Activated CD8-positive, alpha-beta memory T cell treated with anti-CD3 and anti-CD28 coated beads for 24 hours (primary cell): ENCODE data around the gene FRAT1.

ENCODE experiments used
- DNase-seq: peaks from one replicate; pipeline ENCODE4 v3.0.0-alpha.2; 2020

The FRAT1 gene

GRCh38 chr10:97307866-97308780 lies 10.9 kb upstream of the FRAT1 start:
- DNase-seq, result no peak

GRCh38 chr10:97311111-97311626 lies 7.9 kb upstream of the FRAT1 start:
- no peak for DNase-seq

GRCh38 chr10:97312897-97313296 lies 6.2 kb upstream of the FRAT1 start:
- DNase-seq, result no peak

GRCh38 chr10:97314671-97315070 lies 4.4 kb upstream of the FRAT1 start:
- no peak for DNase-seq

GRCh38 chr10:97319671-97320479 lies 804 bp downstream of the FRAT1 start:
- peak; percentile 85 for DNase-seq

GRCh38 chr10:97320480-97321031 lies 1.5 kb downstream of the FRAT1 start:
- peak; percentile 76 for DNase-seq

GRCh38 chr10:97321032-97321803 lies 2.1 kb downstream of the FRAT1 start:
- peak; percentile 64 for DNase-seq

- no peak for DNase-seq
Measured at GRCh38 chr10:97321804-97322190, 2.7 kb downstream of the FRAT1 start.

- no peak for DNase-seq
Measured at GRCh38 chr10:97323501-97323900, 4.4 kb downstream of the FRAT1 start.

GRCh38 chr10:97325754-97326153 lies 6.7 kb downstream of the FRAT1 start:
- DNase-seq, result no peak

GRCh38 chr10:97327348-97328294 lies 8.6 kb downstream of the FRAT1 start:
- no peak for DNase-seq

GRCh38 chr10:97328646-97329453 lies 9.8 kb downstream of the FRAT1 start:
- DNase-seq, result no peak

GRCh38 chr10:97329766-97330165 lies 10.7 kb downstream of the FRAT1 start:
- DNase-seq, result no peak

GRCh38 chr10:97331153-97331703 lies 12.2 kb downstream of the FRAT1 start:
- no peak for DNase-seq

GRCh38 chr10:97332591-97333350 lies 13.7 kb downstream of the FRAT1 start:
- no peak for DNase-seq

- DNase-seq, result no peak
Measured at GRCh38 chr10:97333351-97333600, 14.2 kb downstream of the FRAT1 start.

GRCh38 chr10:97333601-97334369 lies 14.7 kb downstream of the FRAT1 start:
- DNase-seq, result peak; percentile 78

- DNase-seq, result peak; percentile 96
Measured at GRCh38 chr10:97334370-97335175, 15.5 kb downstream of the FRAT1 start, which contains the start of gene FRAT2. FRAT2 (minus strand) TSS chr10:97334729; CDS start chr10:97334572, 157 bp downstream.
